K562 (cell line): ENCODE results near the gene C1RL. TPM values are rescaled to one million over a fixed set of nuclear protein-coding genes. Genes with fewer than 3 reads are reported as not detected.

Source experiments
- BMI1 ChIP-seq: fragments of 150-350 bp; IDR thresholded peaks from 2 replicates; pipeline ENCODE4 v1.6.1; 2014; ENCODE audit warnings: low read length
- CHD7 ChIP-seq: fragments of 200-600 bp; sonication (generic); IDR thresholded peaks from one replicate; pipeline ENCODE4 v1.6.1; 2012; ENCODE audit warnings: mild to moderate bottlenecking, low read depth, low read length, inconsistent platforms
- HES1 ChIP-seq: fragments of 450-650 bp; IDR thresholded peaks from 2 replicates; pipeline ENCODE4 v1.6.1; 2016; ENCODE audit warnings: low read depth, mild to moderate bottlenecking, moderate library complexity
- MYBL2 ChIP-seq, 2 experiments: fragments of 450-650 bp in 1 of 2; sonication (generic) in 1 of 2; formaldehyde crosslinking in 1 of 2; IDR thresholded peaks; 2 replicates each; pipeline versions ENCODE4 v1.6.1 to v1.8.1; 2017 to 2022; ENCODE audit warnings: borderline replicate concordance in 1 of 2, inconsistent platforms in 1 of 2, low read depth in 1 of 2, mild to moderate bottlenecking in 1 of 2, missing genetic modification reagents in 1 of 2, moderate library complexity in 1 of 2
- NR3C1 ChIP-seq: sonication (generic); formaldehyde crosslinking; IDR thresholded peaks from 2 replicates; pipeline ENCODE4 v1.8.1; 2022; ENCODE audit warnings: missing genetic modification reagents
- TAF7 ChIP-seq: fragments of 450-650 bp; IDR thresholded peaks from 2 replicates; pipeline ENCODE4 v1.6.1; 2016; ENCODE audit warnings: missing genetic modification characterization, missing compliant biosample characterization
- TEAD1 ChIP-seq, 2 experiments: fragments of 450-650 bp in 1 of 2; sonication (generic) in 1 of 2; formaldehyde crosslinking; IDR thresholded peaks; 2 replicates each; pipeline versions ENCODE4 v1.4.0 to v1.8.0; 2020 to 2022; ENCODE audit warnings: mild to moderate bottlenecking in 2 of 2, missing genetic modification reagents in 1 of 2
- ZBTB49 ChIP-seq: sonication (generic); formaldehyde crosslinking; IDR thresholded peaks from 2 replicates; pipeline ENCODE4 v1.8.0; 2022; ENCODE audit warnings: missing genetic modification reagents, mild to moderate bottlenecking, borderline replicate concordance
- ZNF224 ChIP-seq: sonication (generic); formaldehyde crosslinking; IDR thresholded peaks from 2 replicates; pipeline ENCODE4 v1.8.0; 2022; ENCODE audit warnings: mild to moderate bottlenecking, missing genetic modification reagents
- ZNF75A ChIP-seq: fragments of 450-650 bp; formaldehyde crosslinking; IDR thresholded peaks from 2 replicates; pipeline ENCODE4 v1.4.0; 2020; ENCODE audit warnings: mild to moderate bottlenecking
- polyA plus RNA-seq, 8 experiments: library from polyadenylated mRNA; depleted of rRNA in 4 of 8; stranded (reverse) in 5 of 8; unstranded in 3 of 8; fragments of >200 nt; fragmentation: Nextera tagmentation in 2 of 8; fragmentation: Illumina TruSeq in 1 of 8; extraction: Ambion mirVana in 2 of 8; extraction: Trizol in 1 of 8; gene quantifications; 2 replicates each; pipeline versions ENCODE4 v1.2.1 to v1.2.3, GENCODE V29; 2011 to 2014; ENCODE audit warnings: inconsistent platforms in 1 of 8, missing spikeins in 1 of 8
- total RNA-seq, 7 experiments: library from RNA; depleted of rRNA in 6 of 7; stranded (reverse); fragments of >200 nt in 6 of 7; fragmentation: Illumina TruSeq in 2 of 7; extraction: Trizol in 2 of 7; gene quantifications; 2 replicates each; pipeline versions ENCODE4 v1.2.1 to v1.2.3, GENCODE V29; 2011 to 2021; ENCODE audit warnings: low replicate concordance in 1 of 7

The C1RL gene
- total and polyA plus RNA-seq, 9 of the 15 experiments (the other 6 are each of a cell fraction or from before 2014, with no cell fraction given), result 1.4 to 10.7 (median 8.0) TPM

GRCh38 chr12:7058163-7058845 lies 50.7 kb downstream of the C1RL start (continued):
- TF ChIP-seq MYBL2 (IDR thresholded peaks at IDR 0.05; ENCODE audit: low read depth) (no peak), MYBL2 (CRISPR knock-in tag; IDR thresholded peaks at IDR 0.05; ENCODE audit: borderline replicate concordance) (no peak), ZBTB49 (CRISPR knock-in tag) (no peak), NR3C1 (CRISPR knock-in tag) (no peak), HES1 (peak; percentile 9; the same call in 1 of the 2 replicates), TAF7 (tag) (peak; percentile 85), ZNF224 (CRISPR knock-in tag) (no peak), ZNF75A (CRISPR knock-in tag) (0 out of 2 replicates have a peak, but pooled peaks have one; percentile 41), TEAD1 (CRISPR knock-in tag; IDR thresholded peaks at IDR 0.05) (peak in 1 of 2 experiments; percentile 92; a peak in 2 of 4 replicates), CHD7 (no peak), BMI1 (no peak)
